Forelimb muscle (tissue), 1 donor: ENCODE measurements around the gene NPIPB6. TPM values are rescaled to one million over a fixed set of nuclear protein-coding genes. Genes with fewer than 3 reads are reported as not detected.

ENCODE experiments used
- DNase-seq: peaks from one replicate; pipeline ENCODE4 v3.0.0-alpha.2; 2013; ENCODE audit warnings: low read depth
- polyA plus RNA-seq: library from polyadenylated mRNA; unstranded; fragments of 120-200 nt; gene quantifications from one replicate; pipeline ENCODE4 v1.2.1, GENCODE V29; 2013; ENCODE audit not compliant: insufficient read length

NPIPB6 gene
- polyA plus RNA-seq, 1 donor: 2.0 TPM

GRCh38 chr16:28300327-28300726, 63.0 kb downstream of the NPIPB6 start:
- DNase-seq: no peak

GRCh38 chr16:28298511-28298878, 64.8 kb downstream of the NPIPB6 start:
- DNase-seq: no peak

GRCh38 chr16:28297784-28298510, 65.4 kb downstream of the NPIPB6 start:
- DNase-seq: no peak

GRCh38 chr16:28297308-28297707, 66.0 kb downstream of the NPIPB6 start:
- no peak for DNase-seq

- no peak for DNase-seq
Measured at GRCh38 chr16:28295276-28295675, 68.0 kb downstream of the NPIPB6 start.

- DNase-seq: no peak
Measured at GRCh38 chr16:28294201-28294600, 69.1 kb downstream of the NPIPB6 start.

- no peak for DNase-seq
Measured at GRCh38 chr16:28293601-28293960, 69.7 kb downstream of the NPIPB6 start.

- no peak for DNase-seq
Measured at GRCh38 chr16:28292731-28293600, 70.3 kb downstream of the NPIPB6 start.

Other genes with a start within 250 kb of the NPIPB6 start
- 58.1 TPM for gene XPO6, start 151.5 kb downstream of the NPIPB6 start, polyA plus RNA-seq
- 21.8 TPM for gene SBK1, start 71.0 kb downstream of the NPIPB6 start, polyA plus RNA-seq
- 48.4 TPM for gene EIF3CL, start 40.3 kb upstream of the NPIPB6 start, polyA plus RNA-seq
- 0.46 TPM for gene NPIPB7, start 108.8 kb upstream of the NPIPB6 start, polyA plus RNA-seq
- gene CLN3, start 128.6 kb upstream of the NPIPB6 start, polyA plus RNA-seq: 11.8 TPM
- 0.67 TPM for gene APOBR, start 131.1 kb upstream of the NPIPB6 start, polyA plus RNA-seq
- gene IL27, start 143.3 kb upstream of the NPIPB6 start, polyA plus RNA-seq: not detected
- gene NUPR1, start 175.5 kb upstream of the NPIPB6 start, polyA plus RNA-seq: 27.9 TPM
- gene SGF29, start 190.4 kb upstream of the NPIPB6 start, polyA plus RNA-seq: 17.5 TPM
- 0.66 TPM for gene SULT1A2, start 233.5 kb upstream of the NPIPB6 start, polyA plus RNA-seq
- 15.5 TPM for gene SULT1A1, start 246.5 kb upstream of the NPIPB6 start, polyA plus RNA-seq